CD4-positive, alpha-beta T cell treated with Interleukin-15 for 4 hours (primary cell): ENCODE results near the gene RTF1.

Experiments used
- DNase-seq: peaks from one replicate; pipeline ENCODE4 v3.0.0-alpha.2; 2020; ENCODE audit warnings: low spot score

Gene RTF1

GRCh38 chr15:41505776-41506175 is 88.9 kb downstream of the RTF1 start:
- DNase-seq, result no peak

- DNase-seq, result no peak
Observed at GRCh38 chr15:41506796-41507341, 90.0 kb downstream of the RTF1 start.

- DNase-seq, result no peak
Observed at GRCh38 chr15:41507820-41508290, 91.0 kb downstream of the RTF1 start.

GRCh38 chr15:41510728-41511127 is 93.8 kb downstream of the RTF1 start:
- no peak for DNase-seq

GRCh38 chr15:41511331-41511898 is 94.5 kb downstream of the RTF1 start:
- no peak for DNase-seq

GRCh38 chr15:41511899-41512369 is 95.0 kb downstream of the RTF1 start:
- no peak for DNase-seq

- DNase-seq, result no peak
Observed at GRCh38 chr15:41512512-41512939, 95.6 kb downstream of the RTF1 start.

GRCh38 chr15:41512940-41513505 is 96.1 kb downstream of the RTF1 start:
- no peak for DNase-seq

GRCh38 chr15:41513506-41514227 is 96.8 kb downstream of the RTF1 start, which contains the start of gene LTK:
Gene LTK (minus strand): TSS chr15:41513827. CDS start chr15:41513709, 118 bp downstream.
- no peak for DNase-seq

GRCh38 chr15:41517895-41518449 is 101.1 kb downstream of the RTF1 start:
- no peak for DNase-seq

GRCh38 chr15:41520636-41521035 is 103.7 kb downstream of the RTF1 start:
- DNase-seq, result no peak

- DNase-seq, result no peak
Observed at GRCh38 chr15:41521614-41522013, 104.7 kb downstream of the RTF1 start.

GRCh38 chr15:41523097-41523496 is 106.2 kb downstream of the RTF1 start:
- DNase-seq, result no peak

- DNase-seq, result no peak
Observed at GRCh38 chr15:41530363-41530956, 113.6 kb downstream of the RTF1 start.
